Measurements from ENCODE around the gene ODAD4. TPM values are rescaled to one million over a fixed set of nuclear protein-coding genes. Genes with fewer than 3 reads are reported as not detected.
"Not testable (repeated sequence)": the region's sequence is repeated elsewhere in the genome, so short reads cannot be mapped to it uniquely, and the experiment has no call there.

ODAD4 gene
- total and polyA plus RNA-seq, 2 donors = 1.4 to 2.0 TPM

GRCh38 chr17:42000413-42001133 is 70.2 kb downstream of the ODAD4 start:
- Histone ChIP-seq H3K4me3 (ENCODE audit: low read depth, low read length) (no peak overlapping the region), H3K27ac (ENCODE audit: low read depth) (no peak overlapping the region), H3K4me1 (ENCODE audit: insufficient read depth) (no peaks in the 10 kb centered on the region), H3K36me3 (ENCODE audit: insufficient read depth) (peaks cover 3% of the 10 kb centered on the region)
- DNase-seq (ENCODE audit: extremely low spot score) = no peak
- WGBS = 91% methylated on average over 3 of the region's 3 CpGs

GRCh38 chr17:42001729-42002128 is 71.3 kb downstream of the ODAD4 start:
- Histone ChIP-seq H3K36me3 (ENCODE audit: insufficient read depth) (no peaks in the 10 kb centered on the region), H3K4me1 (ENCODE audit: insufficient read depth) (no peaks in the 10 kb centered on the region)
- WGBS = 87% methylated on average over 2 of the region's 2 CpGs

GRCh38 chr17:42002175-42002791 is 71.9 kb downstream of the ODAD4 start:
- 88% methylated on average over 7 of the region's 7 CpGs for WGBS
- H3K4me3 ChIP-seq (ENCODE audit: low read depth, low read length) = no peak overlapping the region
- no peaks in the 10 kb centered on the region for H3K4me1 ChIP-seq (ENCODE audit: insufficient read depth)
- no peak overlapping the region for H3K27ac ChIP-seq (ENCODE audit: low read depth)
- no peaks in the 10 kb centered on the region for H3K36me3 ChIP-seq (ENCODE audit: insufficient read depth)
- no peak for DNase-seq (ENCODE audit: extremely low spot score)

More at GRCh38 chr17:42001729-42002128, 71.3 kb downstream of the ODAD4 start:
- Histone ChIP-seq H3K4me3 (ENCODE audit: low read depth, low read length) (no peak overlapping the region), H3K27ac (ENCODE audit: low read depth) (no peak overlapping the region)
- no peak for DNase-seq (ENCODE audit: extremely low spot score)

- H3K27ac ChIP-seq (ENCODE audit: low read depth) = no peak overlapping the region
- WGBS = 82% methylated on average over 3 of the region's 3 CpGs
- no peak overlapping the region for H3K4me3 ChIP-seq (ENCODE audit: low read depth, low read length)
- no peaks in the 10 kb centered on the region for H3K4me1 ChIP-seq (ENCODE audit: insufficient read depth)
- no peak for DNase-seq (ENCODE audit: extremely low spot score)
- no peaks in the 10 kb centered on the region for H3K36me3 ChIP-seq (ENCODE audit: insufficient read depth)
Observed at GRCh38 chr17:42002792-42003301, 72.4 kb downstream of the ODAD4 start.

GRCh38 chr17:42005166-42005565 is 74.7 kb downstream of the ODAD4 start:
- Histone ChIP-seq H3K4me3 (ENCODE audit: low read depth, low read length) (no peak overlapping the region), H3K36me3 (ENCODE audit: insufficient read depth) (no peaks in the 10 kb centered on the region), H3K4me1 (ENCODE audit: insufficient read depth) (no peaks in the 10 kb centered on the region), H3K27ac (ENCODE audit: low read depth) (no peak overlapping the region)
- DNase-seq (ENCODE audit: extremely low spot score) = no peak
- WGBS = 74% methylated on average over 1 of the region's 1 CpG

- Histone ChIP-seq H3K4me1 (ENCODE audit: insufficient read depth) (no peaks in the 10 kb centered on the region), H3K27ac (ENCODE audit: low read depth) (no peak overlapping the region), H3K36me3 (ENCODE audit: insufficient read depth) (no peaks in the 10 kb centered on the region), H3K4me3 (ENCODE audit: low read depth, low read length) (no peak overlapping the region)
- WGBS = 83% methylated on average over 4 of the region's 4 CpGs
- DNase-seq (ENCODE audit: extremely low spot score) = no peak
Observed at GRCh38 chr17:42009170-42009569, 78.8 kb downstream of the ODAD4 start.

- not testable (repeated sequence) for H3K4me1 ChIP-seq (ENCODE audit: insufficient read depth); DNase-seq (ENCODE audit: extremely low spot score); H3K36me3 ChIP-seq (ENCODE audit: insufficient read depth); H3K4me3 ChIP-seq (ENCODE audit: low read depth, low read length); H3K27ac ChIP-seq (ENCODE audit: low read depth)
- 70% methylated on average over 9 of the region's 9 CpGs for whole genome bisulfite sequencing
Observed at GRCh38 chr17:42010266-42010680, 79.9 kb downstream of the ODAD4 start.

- H3K4me1 ChIP-seq (ENCODE audit: insufficient read depth) = no peaks in the 10 kb centered on the region
- H3K36me3 ChIP-seq (ENCODE audit: insufficient read depth) = no peaks in the 10 kb centered on the region
- DNase-seq (ENCODE audit: extremely low spot score) = no peak
- no peak overlapping the region for H3K27ac ChIP-seq (ENCODE audit: low read depth)
- H3K4me3 ChIP-seq (ENCODE audit: low read depth, low read length) = no peak overlapping the region
- WGBS = 94% methylated on average over 3 of the region's 3 CpGs
Observed at GRCh38 chr17:42010898-42011516, 80.6 kb downstream of the ODAD4 start.

- not testable (repeated sequence) for H3K4me1 ChIP-seq (ENCODE audit: insufficient read depth); DNase-seq (ENCODE audit: extremely low spot score); H3K27ac ChIP-seq (ENCODE audit: low read depth); H3K36me3 ChIP-seq (ENCODE audit: insufficient read depth); H3K4me3 ChIP-seq (ENCODE audit: low read depth, low read length)
- WGBS = 69% methylated on average over 4 of the region's 4 CpGs
Observed at GRCh38 chr17:42012363-42012762, 81.9 kb downstream of the ODAD4 start.

- H3K4me3 ChIP-seq (ENCODE audit: low read depth, low read length); DNase-seq (ENCODE audit: extremely low spot score); H3K27ac ChIP-seq (ENCODE audit: low read depth); H3K4me1 ChIP-seq (ENCODE audit: insufficient read depth); H3K36me3 ChIP-seq (ENCODE audit: insufficient read depth): not testable (repeated sequence)
- WGBS = 87% methylated on average over 12 of the region's 12 CpGs
Observed at GRCh38 chr17:42013740-42014139, 83.3 kb downstream of the ODAD4 start.

Other genes starting within 250 kb of the ODAD4 start
- gene EIF1, start 241.7 kb upstream of the ODAD4 start, total RNA-seq = 96.6 TPM
- 649 TPM for gene EIF1, start 241.7 kb upstream of the ODAD4 start, polyA plus RNA-seq
- not detected for gene GAST, start 218.3 kb upstream of the ODAD4 start, total RNA-seq
- not detected for gene GAST, start 218.3 kb upstream of the ODAD4 start, polyA plus RNA-seq
- gene HAP1, start 196.0 kb upstream of the ODAD4 start, total RNA-seq = not detected
- gene HAP1, start 196.0 kb upstream of the ODAD4 start, polyA plus RNA-seq = 0.27 TPM
- 51.4 TPM for gene JUP, start 143.9 kb upstream of the ODAD4 start, total RNA-seq
- 53.8 TPM for gene JUP, start 143.9 kb upstream of the ODAD4 start, polyA plus RNA-seq
- 32.1 TPM for gene P3H4, start 118.7 kb upstream of the ODAD4 start, total RNA-seq
- 11.5 TPM for gene P3H4, start 118.7 kb upstream of the ODAD4 start, polyA plus RNA-seq
- 166 TPM for gene FKBP10, start 117.6 kb upstream of the ODAD4 start, total RNA-seq
- 84.5 TPM for gene FKBP10, start 117.6 kb upstream of the ODAD4 start, polyA plus RNA-seq
- gene NT5C3B, start 94.4 kb upstream of the ODAD4 start, total RNA-seq = 40.8 TPM
- gene NT5C3B, start 94.4 kb upstream of the ODAD4 start, polyA plus RNA-seq = 67.9 TPM
- 0.48 TPM for gene KLHL10, start 92.8 kb upstream of the ODAD4 start, total RNA-seq
- 0.71 TPM for gene KLHL10, start 92.8 kb upstream of the ODAD4 start, polyA plus RNA-seq
- 35.0 TPM for gene KLHL11, start 65.2 kb upstream of the ODAD4 start, total RNA-seq
- gene KLHL11, start 65.2 kb upstream of the ODAD4 start, polyA plus RNA-seq = 3.8 TPM
- gene ACLY, start 11.7 kb upstream of the ODAD4 start, total RNA-seq = 64.1 TPM
- 51.7 TPM for gene ACLY, start 11.7 kb upstream of the ODAD4 start, polyA plus RNA-seq
- 28.7 TPM for gene CNP, start 36.2 kb downstream of the ODAD4 start, total RNA-seq
- gene CNP, start 36.2 kb downstream of the ODAD4 start, polyA plus RNA-seq = 66.6 TPM
- gene DNAJC7, start 86.8 kb downstream of the ODAD4 start, total RNA-seq = 69.9 TPM
- gene DNAJC7, start 86.8 kb downstream of the ODAD4 start, polyA plus RNA-seq = 55.2 TPM
- gene NKIRAS2, start 89.5 kb downstream of the ODAD4 start, total RNA-seq = 14.4 TPM
- 52.0 TPM for gene NKIRAS2, start 89.5 kb downstream of the ODAD4 start, polyA plus RNA-seq
- 0.95 TPM for gene C17orf113, start 120.0 kb downstream of the ODAD4 start, total RNA-seq
- 1.5 TPM for gene C17orf113, start 120.0 kb downstream of the ODAD4 start, polyA plus RNA-seq
- gene ZNF385C, start 167.9 kb downstream of the ODAD4 start, total RNA-seq = 1.2 TPM
- gene ZNF385C, start 167.9 kb downstream of the ODAD4 start, polyA plus RNA-seq = 0.65 TPM
- 7.6 TPM for gene DHX58, start 182.1 kb downstream of the ODAD4 start, total RNA-seq
- 16.1 TPM for gene DHX58, start 182.1 kb downstream of the ODAD4 start, polyA plus RNA-seq
- gene KAT2A, start 190.8 kb downstream of the ODAD4 start, total RNA-seq = 14.1 TPM
- 44.3 TPM for gene KAT2A, start 190.8 kb downstream of the ODAD4 start, polyA plus RNA-seq
- not detected for gene HSPB9, start 192.2 kb downstream of the ODAD4 start, total RNA-seq
- gene HSPB9, start 192.2 kb downstream of the ODAD4 start, polyA plus RNA-seq = 0.11 TPM
- 40.5 TPM for gene RAB5C, start 224.4 kb downstream of the ODAD4 start, total RNA-seq
- gene RAB5C, start 224.4 kb downstream of the ODAD4 start, polyA plus RNA-seq = 198 TPM